HG03103 (cell line): ENCODE results near the gene FGF14.

Experiments
- ATAC-seq: cut with Tn5 transposase; IDR thresholded peaks from one replicate; pipeline ENCODE4 v1.9.1; 2021; ENCODE audit warnings: low read depth; ENCODE audit not compliant: unreplicated experiment

Gene FGF14

DNA sequence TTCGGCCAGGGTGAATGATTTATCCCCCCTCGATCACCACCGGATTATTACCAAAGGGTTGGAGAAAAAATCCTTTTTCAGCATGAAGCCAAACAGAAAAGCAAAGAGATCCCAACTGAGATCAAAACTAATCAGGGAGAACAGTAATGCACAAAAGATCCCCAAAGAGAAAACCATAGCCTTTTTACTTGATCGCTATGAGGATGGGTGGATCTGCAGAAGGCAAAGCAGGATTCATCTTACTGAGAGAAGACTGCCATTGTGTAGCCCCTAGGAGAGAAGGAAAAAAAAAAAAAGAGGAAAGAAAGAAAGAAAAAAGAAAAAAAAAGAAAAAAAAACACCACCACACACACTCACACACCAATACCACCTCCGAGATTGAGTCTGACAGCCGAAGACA is at the start of gene FGF14:
Gene FGF14 (minus strand): TSS at position 283 of the 400 bp plus-strand sequence.
- ATAC-seq = no peak

DNA sequence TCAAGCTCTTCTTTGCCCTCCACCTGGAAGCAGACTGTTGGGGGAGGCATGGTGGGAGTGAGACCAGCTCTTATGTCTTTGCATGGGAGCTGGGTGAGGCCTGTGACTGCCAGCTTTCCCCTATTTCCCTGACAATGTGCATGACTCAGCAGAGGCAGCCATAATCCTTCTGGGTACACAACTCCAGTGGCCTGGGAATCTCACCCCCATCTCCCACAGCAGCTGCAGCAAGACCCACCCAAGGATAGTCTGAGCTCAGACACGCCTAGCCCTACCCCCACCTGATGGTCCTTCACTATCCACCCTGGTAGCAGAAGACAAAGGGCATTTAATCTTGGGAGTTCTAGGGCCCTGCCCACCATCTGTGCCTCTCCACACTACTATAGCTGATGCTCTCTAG is 41.4 kb upstream of the FGF14 start:
- no peak for ATAC-seq

DNA sequence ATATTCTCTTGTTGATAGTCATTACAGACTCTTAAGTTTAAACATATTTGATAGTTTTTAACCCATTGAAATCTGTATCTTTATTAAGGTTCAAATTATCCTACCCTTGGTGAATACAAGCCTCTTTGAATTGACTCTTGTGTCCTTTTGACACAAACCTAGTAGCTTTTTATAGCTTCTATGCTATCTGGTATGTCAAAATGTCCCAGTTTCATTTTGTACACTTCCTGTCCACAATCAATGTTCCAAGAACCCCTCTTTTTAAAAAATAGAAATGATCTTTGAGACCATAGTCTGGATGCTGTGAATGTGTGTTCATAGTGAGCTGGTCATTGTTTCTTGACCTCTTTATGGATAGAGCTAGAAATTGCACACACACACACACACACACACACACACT is 39.2 kb upstream of the FGF14 start:
- no peak for ATAC-seq

DNA sequence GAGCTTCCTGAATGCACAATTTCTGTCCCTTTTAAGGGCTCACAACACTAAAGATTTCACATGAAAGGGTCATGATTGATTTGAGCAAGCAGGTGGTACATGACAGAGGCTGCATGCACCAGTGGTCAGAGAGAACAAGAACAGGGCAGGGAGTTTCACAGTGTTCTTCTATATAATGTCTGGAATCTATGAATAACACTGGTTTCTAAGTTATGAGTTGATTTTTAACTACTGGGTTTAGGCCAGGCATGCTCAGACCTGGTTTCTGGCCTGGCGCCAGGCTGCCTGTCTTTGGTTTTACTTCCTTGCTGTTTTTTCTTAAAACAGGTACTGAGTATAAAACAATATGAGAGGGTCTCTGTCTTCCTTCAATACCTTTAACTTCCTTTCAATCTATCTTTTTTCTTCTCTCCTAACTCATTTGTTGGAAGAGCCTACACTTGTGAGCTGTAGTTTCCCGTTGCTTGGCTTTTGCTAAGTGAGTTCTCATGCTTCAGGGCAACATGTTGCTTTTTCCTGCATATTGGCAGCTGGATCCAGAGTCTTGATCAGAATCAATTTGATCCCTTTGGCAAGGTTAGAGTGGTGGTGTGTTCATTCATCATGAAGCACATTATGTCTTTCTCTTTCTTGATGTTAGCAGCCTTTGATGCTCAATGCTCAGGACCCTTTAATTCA is 38.5 kb upstream of the FGF14 start:
- ATAC-seq = no peak

DNA sequence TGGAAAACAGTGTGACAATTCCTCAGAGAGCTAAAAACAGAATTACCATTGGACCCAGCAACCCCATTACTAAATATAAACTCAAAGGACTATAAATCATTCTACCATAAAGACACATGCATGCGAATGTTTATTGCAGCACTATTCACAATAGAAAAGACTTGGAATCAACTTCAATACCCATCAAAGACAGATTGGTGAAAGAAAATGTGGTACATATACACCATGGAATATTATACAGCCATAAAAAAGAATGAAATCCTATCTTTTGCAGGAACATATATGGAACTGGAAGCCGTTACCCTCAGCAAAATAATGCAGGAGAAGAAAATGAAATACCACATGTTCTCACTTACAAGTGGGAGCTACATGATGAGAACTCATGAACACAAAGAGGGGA is 20.8 kb upstream of the FGF14 start:
- ATAC-seq = no peak

DNA sequence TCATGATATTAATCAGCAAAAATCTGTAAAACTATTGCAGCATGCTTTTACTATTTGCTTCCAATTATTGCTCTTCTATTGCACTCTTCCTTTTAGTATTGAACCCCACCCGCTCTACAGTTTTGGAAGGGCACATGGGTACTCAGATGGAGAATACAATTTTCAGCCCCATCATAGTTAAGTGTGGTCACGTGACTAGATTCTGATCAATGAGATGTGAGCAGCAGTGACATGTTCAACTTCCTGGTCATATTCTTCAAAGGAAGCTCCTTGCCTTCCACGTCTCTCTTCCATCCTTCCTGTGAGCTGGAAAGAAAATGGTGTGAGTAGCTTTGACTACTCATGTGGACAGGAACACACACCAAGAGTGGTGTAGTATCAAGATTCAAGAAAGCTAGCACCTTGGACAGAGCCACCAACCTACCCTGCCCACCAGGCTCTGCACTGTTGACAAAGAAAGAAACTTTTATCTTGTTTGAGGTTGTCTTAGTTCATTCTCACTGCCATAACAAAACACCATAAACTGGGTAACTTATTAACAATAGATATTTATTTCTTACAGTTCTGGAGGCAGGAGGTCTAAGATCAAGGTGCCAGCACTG is 3.8 kb upstream of the FGF14 start:
- no peak for ATAC-seq

DNA sequence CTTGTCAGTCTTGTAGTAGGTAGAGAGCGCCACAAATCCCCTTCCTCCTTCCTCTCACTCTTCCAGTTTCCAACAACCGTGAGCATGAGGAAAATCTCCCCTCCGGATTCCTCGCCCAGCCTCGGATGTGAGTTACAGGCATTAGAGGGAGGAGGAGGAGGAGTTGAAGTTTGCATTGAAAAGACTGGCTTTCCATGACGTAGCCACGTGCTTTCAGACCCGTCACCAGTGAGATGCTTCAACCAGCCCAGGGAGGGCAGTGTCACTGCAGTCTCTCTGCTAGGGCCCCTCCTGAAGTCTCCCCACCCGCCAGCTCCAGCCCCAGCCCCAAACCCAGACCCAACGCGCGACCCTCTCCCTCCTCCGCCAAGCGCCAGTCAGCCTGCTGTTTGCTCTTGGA is 442 bp upstream of the FGF14 start:
- ATAC-seq = peak; percentile 50

DNA sequence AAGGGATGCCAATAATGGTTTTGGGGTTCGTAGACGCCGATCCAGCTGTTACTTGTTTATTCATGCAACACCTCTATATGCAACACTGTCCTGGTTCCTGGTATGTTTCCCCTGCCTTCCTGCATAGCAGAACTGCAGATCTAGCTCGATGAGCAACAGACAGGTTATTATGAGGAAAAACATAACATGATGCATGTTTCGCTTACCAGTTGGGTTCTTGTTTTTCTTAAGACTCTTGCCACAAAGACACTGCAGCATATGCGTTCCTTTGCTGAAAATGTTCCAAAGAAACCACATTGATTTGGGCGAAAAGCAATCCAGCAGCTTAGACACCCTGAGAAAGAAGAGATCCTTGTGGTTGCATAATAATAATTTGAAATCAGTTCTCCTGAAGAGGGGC is 583 bp downstream of the FGF14 start:
- no peak for ATAC-seq

DNA sequence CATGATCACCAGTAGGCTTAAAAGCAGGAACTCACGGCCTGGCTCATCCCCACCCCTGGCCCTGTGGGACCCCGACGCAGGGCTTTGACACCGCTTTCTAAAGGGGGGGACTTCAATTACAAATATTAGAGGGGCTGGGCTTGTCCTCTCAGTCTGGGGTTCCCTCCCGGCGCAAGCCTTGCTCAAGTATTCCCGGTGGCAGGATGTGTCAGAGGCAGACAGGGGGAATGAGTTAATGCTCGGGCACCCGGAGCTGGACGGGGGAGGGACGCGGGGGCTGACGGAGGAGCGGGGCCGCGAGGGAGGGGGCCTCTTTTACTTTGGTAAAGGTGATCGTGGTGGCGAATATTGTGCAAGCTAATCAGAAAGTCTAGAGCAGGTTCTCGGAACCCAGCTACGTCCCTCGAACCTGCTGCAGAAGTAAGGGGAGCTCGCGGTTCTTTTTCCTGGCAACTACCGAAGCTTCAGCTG is 1.1 kb downstream of the FGF14 start:
- ATAC-seq = no peak

DNA sequence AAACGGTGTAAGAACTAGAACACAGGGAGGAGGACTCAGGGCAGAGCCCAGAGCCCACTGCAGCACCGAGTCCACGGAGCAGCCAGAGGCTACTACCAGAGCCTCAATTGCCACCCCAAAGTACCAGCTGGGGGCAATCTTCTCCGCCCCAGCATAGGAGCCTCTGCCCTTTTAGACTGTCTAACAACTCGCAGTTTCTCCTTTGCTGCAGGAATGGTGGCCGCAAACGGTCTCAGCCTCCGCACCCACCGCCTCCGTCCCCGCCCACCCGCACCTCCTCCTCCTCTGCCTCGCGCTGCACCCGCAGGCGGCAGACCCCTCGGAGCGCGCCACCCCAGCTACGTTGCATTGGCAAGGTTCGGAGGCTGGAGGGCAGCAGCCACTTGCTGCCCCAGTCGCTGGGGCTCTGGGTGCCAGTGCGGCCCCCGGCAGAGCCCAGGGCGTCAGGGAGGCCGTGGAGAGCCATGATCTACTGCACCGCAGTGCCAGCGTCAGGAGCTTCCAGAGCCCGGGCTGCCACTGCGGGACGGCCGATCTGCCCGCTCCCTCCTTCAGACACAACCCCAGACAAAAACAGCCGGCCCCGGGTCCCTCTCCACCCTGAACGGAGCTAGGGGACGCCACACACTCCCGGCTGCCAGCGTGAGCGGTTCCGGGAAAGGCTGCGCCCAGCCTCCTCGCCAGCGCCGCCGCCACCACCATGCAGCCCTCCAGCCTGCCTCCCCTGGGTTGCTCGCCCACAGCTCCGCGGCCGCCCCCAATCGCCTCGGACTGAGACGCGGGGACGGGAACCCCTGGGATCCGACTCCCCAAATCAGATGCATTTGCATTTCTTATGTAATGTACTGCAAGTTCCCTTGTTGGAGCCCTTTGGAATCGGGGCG is 1.8 kb downstream of the FGF14 start:
- no peak for ATAC-seq

DNA sequence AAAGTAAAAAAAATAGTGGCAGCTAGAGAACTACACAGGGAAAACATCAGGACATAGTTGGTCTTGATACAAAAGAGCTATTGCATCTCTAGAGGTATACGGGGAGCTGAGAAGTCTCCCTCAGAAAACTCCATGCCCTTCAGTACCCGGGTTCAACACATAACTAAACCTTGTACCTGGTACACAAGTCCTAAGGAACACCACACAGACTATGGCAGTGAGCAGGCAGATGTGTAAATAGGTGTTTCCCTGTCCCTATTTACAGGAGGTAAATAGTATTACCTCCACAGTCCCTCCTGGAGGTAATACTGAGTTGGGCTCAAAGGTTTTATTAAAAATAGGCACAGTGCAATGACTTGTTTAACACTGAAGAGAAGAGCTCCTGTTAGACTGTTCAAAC is 5.9 kb downstream of the FGF14 start:
- ATAC-seq = no peak

DNA sequence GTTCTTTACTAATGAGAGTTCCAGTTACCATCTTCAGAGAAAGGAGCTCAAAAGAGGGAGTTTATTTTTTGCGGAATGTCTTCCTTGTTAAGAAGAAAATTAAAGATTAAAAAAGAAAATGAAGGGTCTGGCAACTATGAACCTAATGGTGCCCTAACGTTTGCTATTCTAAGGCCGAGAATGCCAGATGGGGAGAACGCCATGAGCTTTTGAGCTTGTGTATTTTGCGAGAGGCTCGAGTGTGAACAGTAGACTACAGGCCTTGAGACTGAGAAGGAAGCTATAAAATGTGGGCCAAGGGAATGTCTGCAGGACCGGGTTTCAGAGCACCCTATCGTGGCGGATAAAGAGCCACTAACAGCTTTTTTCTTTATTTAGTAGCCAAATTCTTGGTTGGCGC is 6.7 kb downstream of the FGF14 start:
- no peak for ATAC-seq

DNA sequence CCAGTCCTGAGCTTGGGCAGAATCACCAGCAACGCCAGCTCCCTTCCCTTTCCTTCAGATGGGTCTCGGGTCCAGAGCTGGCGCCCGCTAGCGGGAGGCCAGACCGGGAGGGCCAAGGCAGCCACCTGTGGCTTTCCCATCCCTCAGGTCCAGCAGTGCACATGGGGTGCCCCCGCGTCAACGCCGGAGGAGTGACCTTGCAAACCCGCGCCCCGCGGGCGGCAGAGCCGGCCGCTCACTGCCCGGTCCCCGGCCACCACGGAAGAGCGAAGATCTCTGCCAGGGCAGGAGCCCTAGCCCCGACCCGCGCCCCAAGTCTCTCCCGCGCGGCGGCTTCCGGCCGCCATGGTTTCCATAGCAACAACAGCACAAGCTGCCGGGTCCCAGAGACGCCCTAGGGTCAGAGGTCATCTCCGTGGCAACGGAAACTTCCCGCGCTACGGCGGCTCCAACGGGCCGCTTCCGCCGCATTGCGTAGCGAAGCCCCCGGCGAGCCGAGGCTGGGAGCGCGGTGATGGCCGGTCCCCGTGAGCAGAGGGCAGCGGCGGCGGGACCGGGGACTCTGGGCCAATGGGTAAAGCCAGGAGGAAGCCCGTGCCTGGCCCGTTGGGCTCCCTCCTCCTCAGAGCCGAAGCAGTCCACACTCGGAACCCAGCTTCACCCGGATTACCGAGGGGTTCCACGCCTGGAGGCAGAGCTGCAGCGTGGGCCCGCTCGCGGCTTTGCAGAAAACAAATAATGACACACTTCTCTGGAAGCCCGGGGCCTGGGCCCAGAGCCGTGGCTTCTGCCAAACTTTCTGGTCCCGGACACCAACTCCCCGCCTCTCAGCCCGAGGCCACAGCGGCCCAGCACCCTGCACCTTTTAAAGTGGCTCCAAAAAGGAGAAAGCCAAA is 7.4 kb downstream of the FGF14 start:
- peak; percentile 95 for ATAC-seq

DNA sequence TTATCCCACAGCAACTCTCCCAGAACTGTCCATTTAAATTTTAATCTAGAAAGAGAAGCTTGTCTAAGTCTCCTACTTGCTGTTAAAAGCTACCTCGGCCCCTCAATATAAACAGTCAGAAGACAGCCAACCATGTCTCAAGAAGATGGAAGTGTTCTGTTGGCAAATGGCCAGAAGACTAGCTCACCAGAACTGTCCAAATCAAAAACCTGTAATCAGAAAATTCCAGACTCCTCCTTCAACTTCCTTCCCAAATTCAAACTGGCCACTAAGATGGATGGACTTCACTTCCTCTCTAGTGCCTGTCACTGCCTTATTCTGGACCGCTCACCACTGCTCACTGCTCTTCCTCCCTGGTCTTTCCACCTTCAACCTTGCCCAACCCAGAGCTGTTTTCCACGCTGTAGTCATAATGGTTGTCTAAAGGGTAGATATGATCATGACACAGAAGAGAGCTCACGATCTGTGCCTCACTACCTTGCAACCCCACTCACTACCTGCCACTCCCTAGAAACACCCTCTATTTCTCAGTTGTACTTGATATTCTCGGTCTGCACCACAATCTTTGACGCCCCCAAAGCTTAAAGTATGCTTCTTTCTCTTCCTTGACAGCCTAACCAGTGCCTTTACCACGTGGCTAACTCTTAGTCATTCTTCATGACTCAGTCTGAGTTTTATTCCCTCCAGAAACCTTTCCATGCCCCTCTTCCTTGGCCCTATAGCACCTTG is 9.2 kb downstream of the FGF14 start:
- ATAC-seq = no peak

DNA sequence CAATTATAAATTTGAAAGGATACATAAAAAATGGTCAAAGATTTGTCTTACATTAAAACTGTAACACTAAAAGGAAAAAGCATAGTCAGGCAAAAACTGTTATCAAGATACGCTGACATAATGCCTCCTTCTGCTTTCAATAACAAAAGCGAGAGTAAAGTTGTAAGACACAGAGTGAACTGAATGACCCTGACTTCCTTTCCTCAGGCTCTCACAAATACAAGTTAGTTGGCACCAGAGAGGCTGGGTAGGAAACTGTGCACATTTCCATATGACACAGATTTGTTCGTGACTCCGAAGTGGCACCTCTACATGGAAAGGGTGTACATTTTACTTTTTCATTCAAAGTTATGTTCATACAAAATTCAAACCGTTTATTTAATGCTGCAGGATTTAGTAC is 15.4 kb downstream of the FGF14 start:
- ATAC-seq = no peak

DNA sequence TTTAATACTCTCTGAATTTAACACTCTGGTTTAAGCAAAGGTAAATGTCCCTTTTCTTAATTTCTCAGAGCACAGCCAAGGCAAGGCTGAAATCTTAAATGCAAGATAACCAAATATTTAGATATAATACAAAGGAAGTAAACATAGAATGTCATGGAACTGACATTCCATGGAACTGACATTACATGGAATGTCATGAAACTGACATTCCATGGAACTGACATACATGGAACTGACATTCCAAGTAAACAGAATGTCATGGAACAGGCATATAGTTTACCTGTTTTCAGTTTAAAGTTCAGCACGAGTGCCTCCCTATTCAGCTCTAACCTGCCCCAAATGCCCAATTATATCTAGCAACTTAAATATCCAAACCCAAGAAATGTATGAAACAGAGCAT is 21.8 kb downstream of the FGF14 start:
- ATAC-seq = no peak

DNA sequence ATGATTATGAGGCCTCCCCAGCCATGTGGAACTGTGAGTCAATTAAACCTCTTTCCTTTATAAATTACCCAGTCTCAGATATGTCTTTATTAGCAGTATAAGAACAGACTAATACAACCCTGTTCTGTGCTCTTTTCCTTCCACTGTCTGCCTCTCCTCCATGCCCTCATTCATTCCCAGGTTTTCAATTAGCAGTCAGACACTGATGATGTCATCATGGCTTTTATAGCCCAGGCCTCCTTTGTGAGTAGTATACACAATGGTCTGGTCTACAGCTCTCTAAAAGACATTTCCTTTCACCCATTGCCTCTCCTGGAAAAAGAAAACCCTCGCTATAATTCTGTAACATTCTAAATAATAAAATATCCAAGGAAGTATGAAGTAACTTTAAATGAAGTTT is 25.5 kb downstream of the FGF14 start:
- ATAC-seq = no peak

DNA sequence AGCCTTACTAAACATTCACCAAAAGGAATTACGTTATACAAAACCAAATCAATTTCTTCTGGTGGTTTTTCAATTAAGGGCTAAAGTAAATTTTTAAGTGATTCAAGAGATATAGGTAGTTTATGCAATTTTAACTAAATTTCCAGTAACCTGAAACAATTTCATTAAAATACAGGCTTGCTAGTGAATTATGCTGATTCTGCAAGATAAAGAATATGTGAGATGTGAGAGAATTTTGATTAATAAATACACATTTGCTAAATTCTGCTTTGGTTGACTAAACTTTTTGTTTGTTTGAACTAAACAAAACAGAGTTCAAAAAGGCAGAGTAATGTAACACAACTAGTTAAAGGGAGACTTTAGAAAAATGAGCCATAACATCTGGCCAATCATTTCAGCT is 27.1 kb downstream of the FGF14 start:
- no peak for ATAC-seq

DNA sequence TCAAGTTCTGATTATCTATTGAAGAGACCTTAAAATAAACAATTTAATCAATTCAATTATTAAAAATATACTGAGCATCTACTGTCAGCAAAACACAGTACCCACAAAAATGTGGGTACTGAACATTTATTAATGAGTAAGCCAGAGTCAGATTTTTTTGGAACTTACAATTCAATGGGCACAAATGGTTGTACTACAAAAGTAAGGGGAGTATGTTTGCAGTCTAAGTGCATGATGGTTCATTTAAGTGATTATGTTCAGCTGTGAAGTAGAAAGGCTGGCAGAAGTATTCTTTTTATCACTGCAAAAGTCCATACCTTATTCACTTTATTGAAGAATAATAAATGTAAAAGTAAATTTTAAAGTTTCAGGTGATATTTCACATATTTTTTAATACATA is 27.6 kb downstream of the FGF14 start:
- ATAC-seq = no peak

DNA sequence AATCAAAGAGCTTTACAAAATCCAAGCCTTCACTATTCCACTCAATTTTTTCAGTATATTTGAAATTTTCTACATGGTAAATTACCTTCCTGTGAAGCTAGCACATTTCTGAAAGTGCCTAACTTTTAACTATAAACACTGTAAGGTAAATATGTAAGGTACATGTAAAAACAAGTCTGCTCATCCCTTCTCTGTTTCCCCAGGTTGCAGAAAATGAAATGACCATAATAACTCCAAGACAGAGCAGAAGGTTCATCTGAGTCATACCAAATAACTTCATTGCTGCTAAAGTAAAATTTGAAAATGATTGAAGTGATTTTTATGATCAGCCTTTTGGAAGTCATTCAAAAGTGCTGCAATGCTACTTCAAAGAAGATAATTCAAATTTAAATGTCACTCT is 28.6 kb downstream of the FGF14 start:
- no peak for ATAC-seq
